BLaER1 treated with 17β-estradiol and CSF1 and Interleukin-3, amounts not matched to agents 10 nM and 100 nM (cell line): Measurements from ENCODE around the gene SOX8.

Experiments used
- H3K27ac ChIP-seq, 11 experiments: shearing (Covaris generic); formaldehyde crosslinking; 2 replicates each; pipeline ENCODE4 v1.8.1; 2022
- H3K27me3 ChIP-seq, 11 experiments: shearing (Covaris generic); formaldehyde crosslinking; 2 replicates each; pipeline ENCODE4 v1.8.1; 2022
- H3K36me3 ChIP-seq, 11 experiments: shearing (Covaris generic); formaldehyde crosslinking; 2 replicates each; pipeline ENCODE4 v1.8.1; 2022
- H3K4me1 ChIP-seq, 10 experiments: shearing (Covaris generic); formaldehyde crosslinking; 2 replicates each; pipeline ENCODE4 v1.8.1; 2022
- H3K4me2 ChIP-seq, 11 experiments: shearing (Covaris generic); formaldehyde crosslinking; 2 replicates each; pipeline ENCODE4 v1.8.1; 2022
- H3K4me3 ChIP-seq, 10 experiments: shearing (Covaris generic); formaldehyde crosslinking; 2 replicates each; pipeline ENCODE4 v1.8.1; 2022
- H3K9ac ChIP-seq, 11 experiments: shearing (Covaris generic); formaldehyde crosslinking; 2 replicates each; pipeline ENCODE4 v1.8.1; 2022
- H3K9me3 ChIP-seq, 11 experiments: shearing (Covaris generic); formaldehyde crosslinking; replicated peaks in 1 of 11; 2 replicates each; pipeline ENCODE4 v1.8.1; 2022
- H4K20me1 ChIP-seq, 11 experiments: shearing (Covaris generic); formaldehyde crosslinking; 2 replicates each; pipeline ENCODE4 v1.8.1; 2022
- Cebpa-rat ChIP-seq, 11 experiments: shearing (Covaris generic); IDR thresholded peaks; 2 replicates each; pipeline ENCODE4 v1.8.1; 2022

The SOX8 gene

DNA sequence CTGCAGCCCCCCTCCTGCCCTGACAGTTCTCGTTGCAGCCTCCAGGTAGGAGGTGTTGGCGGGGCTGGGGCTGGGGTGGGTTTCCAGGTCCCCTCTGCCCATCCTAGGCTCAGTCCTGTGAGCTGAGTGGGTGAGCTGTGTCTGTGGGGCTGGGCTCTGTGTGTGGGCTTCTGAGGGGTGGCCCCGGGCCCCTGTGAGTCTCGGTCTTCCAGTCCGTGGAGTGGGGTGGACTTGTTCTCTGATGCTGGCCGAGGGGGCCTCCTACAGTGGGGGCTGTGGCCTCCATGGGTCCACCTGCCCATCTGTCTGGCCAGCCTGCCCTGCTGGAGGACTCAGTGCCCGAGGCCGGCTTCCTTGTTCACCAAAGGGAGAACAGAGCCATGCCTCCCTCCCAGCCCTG is 32.7 kb downstream of the SOX8 start:
- Histone ChIP-seq H3K9ac (no peak overlapping the region), H3K27ac (no peak overlapping the region), H3K9me3 (no peaks in the 10 kb centered on the region), H3K27me3 (peaks cover 53 to 80% (median 64%) of the 10 kb centered on the region in 11 experiments), H3K4me1 (no peaks in the 10 kb centered on the region), H4K20me1 (peaks cover 0 to 57% (median 27%) of the 10 kb centered on the region in 11 experiments; a peak in 13 of 22 replicates), H3K4me3 (no peak overlapping the region), H3K4me2 (no peak overlapping the region), H3K36me3 (no peaks in the 10 kb centered on the region)
- no peak for TF ChIP-seq Cebpa-rat (IDR thresholded peaks at IDR 0.05)

DNA sequence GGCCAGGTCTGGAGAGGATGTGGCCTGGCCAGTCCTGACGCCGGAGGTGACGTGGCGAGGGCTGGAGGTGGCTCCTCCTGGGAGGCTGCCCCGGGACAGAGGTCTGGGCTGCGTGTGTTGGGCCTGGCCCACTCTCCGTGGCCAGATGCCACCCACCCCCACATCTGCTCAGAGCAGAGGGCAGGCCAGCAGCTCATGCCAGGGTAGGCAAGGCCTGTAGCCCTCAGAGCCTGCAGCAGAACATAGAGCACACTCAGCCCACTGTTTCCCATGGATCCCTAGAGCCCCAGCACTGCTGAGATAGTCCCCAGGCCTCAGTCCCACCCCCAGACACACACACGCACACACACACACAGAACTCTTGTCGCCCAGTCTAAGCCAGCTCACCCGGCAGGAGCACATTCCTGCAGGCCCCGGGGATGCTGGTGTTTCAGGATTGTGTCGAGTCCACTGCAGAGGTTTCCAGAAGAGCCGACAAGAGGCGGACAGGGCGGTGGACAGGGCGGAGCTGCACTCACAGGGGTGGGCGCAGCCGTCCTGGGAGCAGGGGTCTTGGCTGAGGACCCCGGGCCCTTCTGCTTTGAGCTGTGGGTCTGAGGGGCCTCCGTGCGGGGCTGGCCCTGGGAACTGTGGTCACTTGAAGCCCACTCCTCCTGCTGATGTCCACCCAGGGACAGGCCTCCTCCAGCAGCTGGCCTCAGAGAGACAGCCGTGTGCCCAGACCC is 33.4 kb downstream of the SOX8 start:
- H3K4me2 ChIP-seq = no peak overlapping the region
- no peaks in the 10 kb centered on the region for H3K9me3 ChIP-seq
- peaks cover 0 to 57% (median 21%) of the 10 kb centered on the region in 11 experiments; a peak in 13 of 22 replicates for H4K20me1 ChIP-seq
- peaks cover 53 to 80% (median 64%) of the 10 kb centered on the region in 11 experiments for H3K27me3 ChIP-seq
- H3K9ac ChIP-seq = no peak overlapping the region
- no peaks in the 10 kb centered on the region for H3K4me1 ChIP-seq
- TF ChIP-seq Cebpa-rat (IDR thresholded peaks at IDR 0.05) = no peak
- H3K36me3 ChIP-seq = no peaks in the 10 kb centered on the region
- no peak overlapping the region for H3K27ac ChIP-seq
- H3K4me3 ChIP-seq = no peak overlapping the region

DNA sequence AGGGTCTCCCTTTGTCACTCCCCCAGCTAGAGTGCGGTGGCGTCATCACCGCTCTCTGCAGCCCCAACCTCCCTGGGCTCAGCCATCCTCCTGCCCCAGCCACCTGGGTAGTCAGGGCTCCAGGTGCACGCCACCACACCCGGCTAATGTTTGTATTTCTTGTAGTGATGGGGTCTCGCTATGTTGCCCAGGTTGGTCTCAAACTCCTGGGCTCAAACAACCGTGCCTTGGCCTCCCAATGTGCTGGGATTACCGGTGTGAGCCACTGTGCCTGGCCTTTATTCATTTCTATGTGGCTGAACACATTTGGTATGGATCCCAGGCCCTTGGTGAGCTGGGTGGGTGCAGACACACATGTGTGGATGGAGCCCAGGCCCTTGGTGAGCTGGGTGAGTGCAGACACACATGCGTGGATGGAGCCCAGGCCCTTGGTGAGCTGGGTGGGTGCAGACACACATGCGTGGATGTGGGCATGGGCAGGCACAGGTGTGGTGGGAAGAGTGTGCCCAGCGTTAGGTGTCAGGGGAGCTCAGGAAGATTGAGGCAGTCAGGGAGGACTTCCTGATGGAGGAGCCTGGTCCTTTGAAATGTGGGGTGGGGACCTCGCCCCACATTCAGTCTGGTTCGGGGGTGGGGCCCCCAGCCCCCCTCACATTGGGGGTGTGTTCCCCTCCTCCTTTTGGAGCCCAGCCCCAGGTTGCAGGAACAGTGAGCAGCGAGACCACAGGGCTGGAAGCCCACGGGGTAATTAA is 37.1 kb downstream of the SOX8 start:
- Histone ChIP-seq H3K4me1 (no peaks in the 10 kb centered on the region), H3K4me2 (no peak overlapping the region)

DNA sequence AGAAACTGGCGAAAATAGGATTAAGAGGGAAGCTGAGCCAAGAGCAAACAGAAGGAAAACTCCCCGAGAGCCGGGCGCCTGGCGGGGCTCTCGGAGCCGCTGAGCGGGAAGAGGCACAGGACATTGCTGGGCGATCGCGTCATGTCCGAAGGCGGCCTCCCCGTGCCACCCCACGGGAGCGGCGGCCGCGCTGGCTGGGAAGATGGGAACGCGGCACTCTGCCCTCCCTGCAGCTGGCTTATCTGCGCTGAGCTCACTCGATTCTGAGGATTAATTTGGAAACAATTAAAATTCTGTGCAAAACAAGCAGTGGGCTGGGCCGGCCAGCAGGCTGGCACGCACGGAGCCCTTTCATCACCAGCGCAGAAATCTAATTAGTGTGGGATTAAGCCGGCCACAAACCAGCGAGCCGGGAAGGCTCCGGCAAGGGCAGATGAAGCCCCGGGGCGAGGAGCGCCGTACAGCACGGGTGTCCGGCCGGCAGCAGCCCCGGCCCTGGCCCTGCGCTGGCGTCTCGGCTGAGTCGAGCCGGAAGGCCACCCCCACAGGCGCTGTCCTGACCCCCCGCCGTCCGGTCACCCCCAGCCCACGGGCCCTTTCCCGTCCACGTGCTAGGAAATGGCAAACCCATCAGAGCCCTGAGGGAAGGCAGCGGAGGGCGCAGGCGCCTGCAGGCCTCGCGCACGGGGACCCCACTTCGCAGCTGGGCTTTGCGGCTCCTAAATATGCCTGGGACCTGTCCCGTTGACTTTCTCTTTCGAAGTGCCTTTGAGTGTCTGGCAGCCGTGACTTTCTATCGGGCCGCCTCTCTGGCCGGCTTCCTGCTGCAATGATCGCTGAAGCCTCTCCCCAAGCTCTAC is 37.9 kb downstream of the SOX8 start:
- H3K27ac ChIP-seq = no peak overlapping the region
- H3K4me1 ChIP-seq = no peaks in the 10 kb centered on the region
- H3K9ac ChIP-seq = no peak overlapping the region
- peaks cover 59 to 83% (median 73%) of the 10 kb centered on the region in 11 experiments for H3K27me3 ChIP-seq
- no peaks in the 10 kb centered on the region for H3K9me3 ChIP-seq
- H3K4me2 ChIP-seq = no peak overlapping the region
- H3K4me3 ChIP-seq = no peak overlapping the region
- no peaks in the 10 kb centered on the region for H3K36me3 ChIP-seq
- no peak for TF ChIP-seq Cebpa-rat (IDR thresholded peaks at IDR 0.05)
- H4K20me1 ChIP-seq = peaks cover 0 to 50% (median 0%) of the 10 kb centered on the region in 11 experiments; a peak in 9 of 22 replicates

More for the DNA sequence above, 37.1 kb downstream of the SOX8 start:
- no peak overlapping the region for H3K27ac ChIP-seq
- no peaks in the 10 kb centered on the region for H3K9me3 ChIP-seq
- peaks cover 0 to 44% (median 0%) of the 10 kb centered on the region in 11 experiments; a peak in 8 of 22 replicates for H4K20me1 ChIP-seq
- peaks cover 52 to 79% (median 65%) of the 10 kb centered on the region in 11 experiments for H3K27me3 ChIP-seq
- no peak for TF ChIP-seq Cebpa-rat (IDR thresholded peaks at IDR 0.05)
- no peaks in the 10 kb centered on the region for H3K36me3 ChIP-seq
- H3K9ac ChIP-seq = no peak overlapping the region
- H3K4me3 ChIP-seq = no peak overlapping the region

DNA sequence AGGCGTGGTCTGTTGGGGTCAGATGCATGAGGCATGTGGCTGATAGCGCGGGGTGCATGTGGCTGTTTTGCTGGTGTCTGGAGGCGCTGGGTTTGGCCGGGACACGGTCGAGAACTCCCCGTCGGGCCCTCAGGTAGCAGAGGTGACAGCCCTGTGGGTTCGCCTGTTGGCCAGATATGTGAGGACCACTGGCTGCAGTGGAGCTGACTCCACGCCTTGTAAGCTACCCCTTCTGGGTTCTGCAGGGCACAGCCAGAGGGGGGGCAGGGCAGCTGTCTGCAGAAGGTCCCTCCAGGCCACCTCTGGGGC is 38.5 kb downstream of the SOX8 start:
- H3K9ac ChIP-seq = no peak overlapping the region
- no peak overlapping the region for H3K4me2 ChIP-seq
- no peak for TF ChIP-seq Cebpa-rat (IDR thresholded peaks at IDR 0.05)
- H4K20me1 ChIP-seq = peaks cover 0 to 56% (median 2%) of the 10 kb centered on the region in 11 experiments; a peak in 11 of 22 replicates
- no peak overlapping the region for H3K27ac ChIP-seq
- H3K27me3 ChIP-seq = peaks cover 65 to 84% (median 79%) of the 10 kb centered on the region in 11 experiments
- no peaks in the 10 kb centered on the region for H3K9me3 ChIP-seq
- H3K4me3 ChIP-seq = no peak overlapping the region
- H3K36me3 ChIP-seq = no peaks in the 10 kb centered on the region
- H3K4me1 ChIP-seq = no peaks in the 10 kb centered on the region

DNA sequence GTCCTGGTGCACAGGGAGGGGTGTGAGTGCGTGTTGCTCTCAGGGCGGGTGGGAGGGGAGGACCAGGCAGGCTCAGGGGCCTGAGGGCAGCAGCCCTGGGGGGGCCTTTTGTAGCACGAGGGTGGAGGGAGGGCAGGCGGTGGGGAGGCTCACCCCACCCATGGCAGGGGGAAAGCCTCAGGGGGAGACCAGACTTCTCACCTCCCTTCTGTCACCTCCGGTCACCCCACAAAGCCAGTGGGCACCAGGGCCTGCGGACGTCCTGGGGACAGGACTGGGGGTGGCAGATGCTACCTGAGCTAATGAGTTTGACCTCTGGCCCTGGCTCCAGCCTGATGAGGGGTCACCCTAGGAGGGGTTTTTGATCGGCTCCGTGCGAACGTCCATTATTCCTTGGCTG is 39.0 kb downstream of the SOX8 start:
- peaks cover 0 to 62% (median 8%) of the 10 kb centered on the region in 11 experiments; a peak in 11 of 22 replicates for H4K20me1 ChIP-seq
- no peak overlapping the region for H3K4me3 ChIP-seq
- no peak overlapping the region for H3K4me2 ChIP-seq
- no peaks in the 10 kb centered on the region for H3K36me3 ChIP-seq
- no peak overlapping the region for H3K27ac ChIP-seq
- H3K27me3 ChIP-seq = peaks cover 71 to 89% (median 84%) of the 10 kb centered on the region in 11 experiments
- no peaks in the 10 kb centered on the region for H3K9me3 ChIP-seq
- no peaks in the 10 kb centered on the region for H3K4me1 ChIP-seq
- no peak for TF ChIP-seq Cebpa-rat (IDR thresholded peaks at IDR 0.05)
- no peak overlapping the region for H3K9ac ChIP-seq

DNA sequence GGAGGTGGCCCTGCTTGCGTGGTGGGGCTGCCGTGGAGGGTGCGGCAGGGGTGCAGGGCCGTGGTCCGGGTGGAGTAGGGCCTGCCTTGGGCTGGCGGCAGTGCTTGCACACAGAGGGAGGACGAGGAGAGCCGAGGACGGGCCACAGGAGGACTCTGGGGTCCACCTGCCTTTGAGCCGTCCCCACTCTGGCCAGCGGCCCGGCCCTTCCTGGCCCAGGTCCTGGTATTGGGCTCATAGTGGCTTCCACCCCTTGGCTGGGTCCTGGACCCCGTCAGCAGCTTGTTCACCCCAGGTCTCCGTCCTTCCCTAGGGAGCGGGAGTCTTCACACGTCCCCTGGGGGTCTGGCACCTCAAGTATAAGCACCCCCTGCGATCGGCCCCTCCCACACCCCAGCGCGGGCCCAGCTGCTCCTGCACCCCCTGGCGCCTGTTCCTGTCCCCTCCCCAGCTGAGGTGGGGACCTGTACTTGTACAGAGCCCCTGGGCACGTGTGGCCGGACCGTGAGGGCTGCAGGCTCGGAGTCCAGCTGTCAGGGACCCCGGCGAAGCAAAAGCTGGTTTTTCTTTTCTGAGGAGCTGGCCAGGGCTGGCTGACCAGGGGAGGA is 40.1 kb downstream of the SOX8 start:
- peaks cover 81 to 99% (median 95%) of the 10 kb centered on the region in 11 experiments for H3K27me3 ChIP-seq
- no peak overlapping the region for H3K4me2 ChIP-seq
- no peak overlapping the region for H3K9ac ChIP-seq
- no peaks in the 10 kb centered on the region for H3K4me1 ChIP-seq
- H4K20me1 ChIP-seq = peaks cover 0 to 72% (median 9%) of the 10 kb centered on the region in 11 experiments; a peak in 12 of 22 replicates
- H3K4me3 ChIP-seq = no peak overlapping the region
- H3K9me3 ChIP-seq = no peaks in the 10 kb centered on the region
- no peak overlapping the region for H3K27ac ChIP-seq
- no peak for TF ChIP-seq Cebpa-rat (IDR thresholded peaks at IDR 0.05)
- H3K36me3 ChIP-seq = no peaks in the 10 kb centered on the region

DNA sequence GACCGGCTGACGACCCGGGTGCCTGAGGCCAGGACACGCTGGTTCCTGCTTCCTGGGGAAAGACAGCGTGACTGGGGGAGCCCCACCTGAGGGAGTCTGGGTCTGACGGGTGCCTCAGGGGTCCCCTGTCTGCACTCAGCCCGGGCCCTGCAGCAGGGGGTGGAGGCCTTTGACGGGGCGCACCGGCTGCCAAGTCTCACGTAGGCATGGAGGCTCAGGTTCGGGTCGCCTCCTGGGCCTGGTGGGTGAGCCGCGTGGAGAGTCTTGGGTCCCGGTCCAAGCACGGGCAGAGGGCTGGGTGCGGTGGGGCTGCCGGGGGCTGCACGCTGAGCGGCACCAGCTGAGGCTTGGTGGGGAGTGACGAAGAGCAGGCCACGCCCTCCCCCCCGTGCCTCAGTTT is 40.9 kb downstream of the SOX8 start:
- peaks cover 89 to 100% (median 98%) of the 10 kb centered on the region in 11 experiments for H3K27me3 ChIP-seq
- TF ChIP-seq Cebpa-rat (IDR thresholded peaks at IDR 0.05) = no peak
- no peak overlapping the region for H3K27ac ChIP-seq
- H4K20me1 ChIP-seq = peaks cover 0 to 80% (median 9%) of the 10 kb centered on the region in 11 experiments; a peak in 13 of 22 replicates
- H3K4me2 ChIP-seq = no peak overlapping the region
- no peaks in the 10 kb centered on the region for H3K36me3 ChIP-seq
- no peaks in the 10 kb centered on the region for H3K4me1 ChIP-seq
- H3K9ac ChIP-seq = no peak overlapping the region
- H3K4me3 ChIP-seq = no peak overlapping the region
- no peaks in the 10 kb centered on the region for H3K9me3 ChIP-seq
